Measurements from ENCODE around the gene NPHP4.

- TF ChIP-seq CTCF (IDR thresholded peaks at IDR 0.05) (no peak), POLR2A (IDR thresholded peaks at IDR 0.05) (no peak)
Measured at GRCh38 chr1:5944154-5944842, 47.9 kb downstream of the NPHP4 start.

All from right lobe of liver (tissue), 4 donors.